GM18517 (cell line): ENCODE data around the gene SMIM43.
"Not testable (repeated sequence)": the region's sequence is repeated elsewhere in the genome, so short reads cannot be mapped to it uniquely, and the experiment has no call there.

ENCODE experiments used
- ATAC-seq: cut with Tn5 transposase; IDR thresholded peaks from one replicate; pipeline ENCODE4 v1.9.1; 2021; ENCODE audit warnings: mild to moderate bottlenecking, moderate library complexity; ENCODE audit not compliant: unreplicated experiment

Gene SMIM43

DNA sequence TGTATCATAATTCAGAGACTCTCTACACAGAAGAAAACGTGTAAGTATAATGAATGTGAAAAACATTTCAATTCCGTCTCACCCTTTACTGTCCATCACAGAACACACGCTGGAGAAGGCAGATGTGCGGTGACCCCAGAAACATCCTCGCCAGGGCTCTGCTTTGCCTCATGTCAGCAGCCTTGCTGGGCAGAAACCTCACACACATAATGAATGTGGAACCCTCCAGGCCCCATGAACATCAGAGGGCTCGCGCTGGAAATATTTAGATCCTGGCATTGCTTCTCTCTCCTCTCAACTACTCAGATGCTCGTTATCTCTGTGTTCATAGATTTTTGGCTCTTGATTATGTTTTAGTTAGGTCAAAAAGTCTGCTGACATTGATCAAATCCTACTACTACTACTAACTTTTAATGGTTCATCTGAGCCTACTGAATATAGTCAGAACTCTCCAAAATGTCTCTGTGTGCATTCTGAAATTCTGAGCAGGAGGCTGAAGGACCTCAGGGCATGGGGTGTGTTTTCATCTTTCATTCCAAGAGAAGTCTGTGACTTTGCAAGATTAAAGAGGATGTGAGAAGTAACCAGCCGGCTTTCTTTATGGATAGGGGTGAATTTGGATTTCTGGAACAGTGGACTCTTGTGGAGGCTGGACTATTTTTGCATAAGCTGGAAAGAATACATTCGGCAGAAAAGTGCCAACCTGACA is 27.0 kb downstream of the SMIM43 start:
- ATAC-seq, result no peak

GRCh38 chr4:121736735-121737351 is 28.1 kb downstream of the SMIM43 start:
- ATAC-seq, result no peak

GRCh38 chr4:121734571-121734970 is 30.4 kb downstream of the SMIM43 start:
- ATAC-seq, result no peak

- ATAC-seq, result no peak
These were observed 31.0 kb downstream of the SMIM43 start for GRCh38 chr4:121733942-121734341.

GRCh38 chr4:121729753-121730152 is 35.2 kb downstream of the SMIM43 start:
- not testable (repeated sequence) for ATAC-seq

DNA sequence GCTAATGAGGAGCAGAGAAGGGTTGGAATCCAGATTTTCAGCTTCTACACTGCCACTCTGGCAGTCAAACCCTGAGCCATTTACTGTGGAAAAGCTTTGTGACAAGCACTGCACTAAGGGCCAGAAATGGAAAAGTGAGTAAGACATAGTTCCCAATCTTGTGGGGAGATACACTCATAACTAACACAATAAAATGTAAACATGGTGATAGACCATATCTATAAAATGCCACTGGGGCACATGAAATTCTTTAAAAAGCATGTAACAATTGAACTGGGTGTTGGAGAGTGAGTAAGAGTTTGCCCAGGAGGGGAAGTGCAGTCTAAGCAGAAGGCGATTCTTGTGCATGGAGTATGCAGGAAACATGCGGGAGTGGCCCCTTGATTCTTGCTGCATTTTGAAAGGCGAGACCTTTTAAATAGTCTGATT is 36.2 kb downstream of the SMIM43 start:
- no peak for ATAC-seq

GRCh38 chr4:121728066-121728465 is 36.9 kb downstream of the SMIM43 start:
- ATAC-seq, result no peak

GRCh38 chr4:121726642-121727268 is 38.2 kb downstream of the SMIM43 start:
- peak; percentile 99 for ATAC-seq

- ATAC-seq, result no peak
These were observed 40.3 kb downstream of the SMIM43 start for GRCh38 chr4:121724671-121725070.

DNA sequence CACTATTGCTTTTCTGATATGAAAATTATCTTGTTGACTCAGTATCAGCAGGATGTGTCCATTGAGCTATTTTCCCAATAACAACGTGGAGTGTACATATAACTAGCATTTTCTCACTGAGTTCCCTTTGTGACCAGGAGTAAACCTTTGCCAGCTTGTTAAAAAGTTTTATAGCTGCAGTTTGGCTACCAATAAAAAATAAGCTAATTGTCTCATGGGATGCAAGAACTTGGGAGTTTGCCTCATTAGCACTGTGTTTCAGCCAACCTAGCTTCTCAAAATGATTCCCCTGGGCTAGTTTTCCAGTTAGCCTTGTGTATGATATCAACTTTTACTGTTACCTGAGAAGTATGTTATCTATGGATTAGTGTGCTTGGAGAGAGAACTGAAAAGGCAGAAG is 43.3 kb downstream of the SMIM43 start:
- ATAC-seq, result no peak

DNA sequence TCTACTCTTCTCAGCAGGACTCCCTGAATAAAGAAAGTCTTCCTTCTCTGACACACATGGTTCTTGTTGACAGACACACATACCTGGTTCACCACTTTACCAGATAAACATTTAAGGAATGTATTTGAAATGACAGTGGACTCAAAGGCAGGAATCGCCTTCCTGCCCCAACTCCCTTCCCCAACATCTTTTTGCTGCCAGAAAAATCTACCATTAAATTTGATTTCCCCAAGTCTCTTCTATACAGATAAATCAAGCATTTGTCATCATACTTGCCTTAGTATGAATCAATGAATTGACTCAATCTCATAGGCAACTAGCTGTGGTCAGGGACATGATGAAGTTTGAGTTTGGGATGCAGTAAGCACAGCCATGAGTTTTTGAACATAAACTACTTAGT is 44.9 kb downstream of the SMIM43 start:
- no peak for ATAC-seq

DNA sequence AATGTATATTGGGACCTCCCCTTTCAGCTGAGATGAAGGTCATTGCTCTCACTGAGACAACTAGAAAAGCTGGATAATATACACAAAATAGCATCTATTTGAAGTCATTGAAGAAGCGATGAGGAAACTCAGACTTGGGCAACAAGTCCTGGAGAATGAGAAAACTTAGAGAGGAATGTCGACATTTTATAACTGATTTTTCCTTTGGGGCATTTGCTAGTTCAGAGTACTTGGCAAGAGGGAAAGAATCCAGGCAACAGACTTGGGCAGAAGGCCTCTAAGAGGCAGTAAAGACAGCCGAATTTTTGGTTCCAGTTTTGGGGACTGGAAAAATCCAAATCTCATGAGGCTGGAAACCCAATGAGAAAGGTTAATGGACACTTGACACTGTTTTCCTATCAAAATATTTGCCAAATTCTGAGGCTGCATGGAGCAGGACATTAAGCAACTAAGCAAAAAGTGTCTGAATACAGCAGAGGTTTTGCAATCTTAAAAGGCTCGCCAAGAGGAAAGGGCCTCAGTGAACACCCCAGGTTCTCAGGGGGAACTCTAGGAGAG is 47.2 kb downstream of the SMIM43 start:
- ATAC-seq, result no peak

DNA sequence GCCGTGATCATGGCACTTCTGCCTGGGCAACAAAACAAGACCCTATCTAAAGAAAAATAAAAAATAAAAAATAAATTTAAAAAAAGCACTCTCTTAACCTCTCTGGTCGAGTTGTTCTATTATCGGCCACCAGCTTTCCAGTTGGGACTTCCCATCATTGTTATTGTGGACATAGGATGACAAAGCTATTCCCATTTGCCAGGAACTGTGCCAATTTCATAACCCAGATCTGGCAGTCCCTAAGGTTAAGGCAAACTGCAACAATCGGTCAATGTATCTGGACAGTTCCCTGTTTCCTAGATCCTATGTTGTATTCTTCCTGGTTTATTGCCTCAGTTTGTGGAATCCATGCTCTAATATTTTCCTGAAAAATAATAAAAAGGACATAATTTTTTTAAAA is 50.4 kb downstream of the SMIM43 start:
- ATAC-seq, result no peak

DNA sequence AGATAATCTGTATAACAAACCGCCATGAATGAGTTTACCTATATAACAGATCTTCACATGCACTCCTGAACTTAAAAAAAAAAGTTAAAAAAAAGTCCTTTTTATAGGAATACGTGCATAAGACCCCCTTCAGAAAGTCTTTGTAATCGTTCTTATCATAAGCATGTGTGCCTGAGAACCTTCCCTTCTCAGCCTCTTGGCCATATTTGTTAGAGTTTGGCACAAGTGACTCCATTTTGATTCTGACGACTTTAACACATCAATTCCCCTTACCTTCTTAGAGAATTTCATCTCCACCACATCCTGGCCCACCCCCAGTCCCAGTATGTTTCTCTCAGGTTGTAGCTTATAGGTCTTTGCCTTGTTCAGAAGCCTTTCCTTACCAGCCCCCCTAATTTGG is 52.2 kb downstream of the SMIM43 start:
- ATAC-seq, result no peak

DNA sequence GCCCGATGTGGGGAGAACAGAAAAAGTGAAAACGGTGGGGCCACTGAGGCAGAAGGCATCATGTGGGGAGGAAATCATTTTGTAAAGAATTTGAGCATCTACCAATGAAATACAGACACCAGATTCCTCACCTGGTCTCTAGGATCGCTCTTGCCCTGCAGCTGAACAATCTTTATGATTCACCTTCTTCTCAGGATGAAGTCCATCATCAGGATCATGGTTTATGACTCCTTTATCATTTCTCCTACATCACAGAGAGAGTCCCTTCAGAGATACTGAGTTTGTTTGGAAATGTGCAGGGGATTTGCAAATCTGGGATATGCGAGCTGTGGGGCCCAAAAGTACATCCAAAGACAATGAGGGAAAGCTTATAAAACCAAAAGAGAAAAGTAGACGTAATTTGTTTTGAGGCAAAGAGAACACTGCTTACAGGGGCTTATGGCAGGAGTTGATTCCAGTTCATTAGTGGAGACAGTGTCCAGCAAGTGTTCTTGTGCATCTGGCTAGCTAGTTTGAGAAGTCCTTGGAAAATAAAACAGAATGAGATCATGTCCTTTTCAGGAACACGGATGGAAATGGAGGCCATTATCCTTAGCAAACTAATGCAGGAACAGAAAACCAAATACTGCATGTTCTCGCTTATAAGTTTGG is 52.8 kb downstream of the SMIM43 start:
- no peak for ATAC-seq

DNA sequence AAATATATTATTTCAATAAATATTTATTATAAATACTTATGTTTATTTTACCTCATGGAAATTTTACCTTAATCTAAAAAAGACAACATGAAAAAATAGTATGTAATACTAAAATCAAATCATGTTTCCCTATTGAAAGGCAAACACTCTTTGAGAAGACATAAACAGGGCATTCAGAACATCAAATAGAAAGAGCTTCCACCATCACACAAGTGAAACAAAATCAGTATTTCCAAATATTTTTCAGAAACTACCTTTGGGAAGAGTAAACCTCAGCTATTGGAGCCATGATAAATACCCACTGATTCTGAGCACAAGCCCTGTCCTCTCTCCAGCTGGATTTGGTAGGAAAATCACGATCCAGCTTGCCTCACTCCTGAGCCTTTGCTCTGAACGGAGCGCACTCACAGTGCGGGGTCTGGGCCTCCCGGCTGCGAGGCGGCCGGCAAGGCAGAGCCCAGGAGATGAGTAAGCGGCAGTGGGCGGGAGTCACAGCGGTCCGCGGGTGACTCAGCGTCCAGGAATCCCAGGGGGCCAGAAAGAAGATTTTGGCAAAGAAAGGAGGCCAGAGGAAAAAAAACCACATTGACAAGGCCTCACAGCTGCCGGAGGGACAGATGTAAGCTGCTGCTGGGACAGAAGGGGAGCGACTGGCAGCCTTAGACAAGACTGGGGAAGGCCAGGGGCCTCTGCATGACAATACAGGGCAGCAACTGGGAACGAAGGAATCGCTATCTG is 53.5 kb downstream of the SMIM43 start:
- peak; percentile 87 for ATAC-seq

- no peak for ATAC-seq
These were observed 55.1 kb downstream of the SMIM43 start for GRCh38 chr4:121709766-121710405.
